H1 (cell line): ENCODE measurements around the gene CCDC183. TPM values are rescaled to one million over a fixed set of nuclear protein-coding genes. Genes with fewer than 3 reads are reported as not detected.

Experiments used
- CTCF ChIA-PET: fragments of 300-600 bp; sonication (Branson Sonifier 250); formaldehyde crosslinking; loops from one replicate; lab custom pipeline; 2021; ENCODE audit not compliant: partially characterized antibody; lab: Charles Lee
- POLR2A ChIA-PET: fragments of 300-600 bp; sonication (Branson Sonifier 250); formaldehyde crosslinking; loops from one replicate; lab custom pipeline; 2021; ENCODE audit warnings: inconsistent platforms; ENCODE audit not compliant: partially characterized antibody; lab: Charles Lee
- DNase-seq, 2 experiments: peaks; one replicate each; pipeline versions ENCODE4 v3.0.0 to v3.0.0-alpha.2; 2010 to 2022; ENCODE audit warnings: low spot score in 2 of 2, low read depth in 1 of 2, mixed read lengths in 1 of 2
- FAIRE-seq: peaks from 2 replicates; lab custom pipeline; 2011; peaks lifted over from hg19 to GRCh38; lab: Jason Lieb, UNC
- H2AFZ ChIP-seq: 2 replicates; pipeline ENCODE4 v1.8.1; 2012; ENCODE audit warnings: low read length, inconsistent platforms
- H2AK5ac ChIP-seq: 2 replicates; pipeline ENCODE4 v1.6.1; 2013; ENCODE audit warnings: low read depth, low read length
- H2BK120ac ChIP-seq: replicated peaks from 2 replicates; pipeline ENCODE3; 2013; ENCODE audit warnings: low read depth, low read length, inconsistent platforms
- H2BK12ac ChIP-seq: 2 replicates; pipeline ENCODE4 v1.6.1; 2013; ENCODE audit warnings: low read depth, low read length
- H2BK15ac ChIP-seq: 2 replicates; pipeline ENCODE4 v1.6.1; 2013; ENCODE audit warnings: low read length
- H2BK20ac ChIP-seq: 2 replicates; pipeline ENCODE4 v1.6.1; 2013; ENCODE audit warnings: low read length
- H2BK5ac ChIP-seq: 2 replicates; pipeline ENCODE4 v1.6.1; 2013; ENCODE audit warnings: low read depth, low read length
- H3K14ac ChIP-seq: 2 replicates; pipeline ENCODE4 v1.6.1; 2013; ENCODE audit warnings: inconsistent platforms; ENCODE audit not compliant: insufficient read length
- H3K18ac ChIP-seq: 2 replicates; pipeline ENCODE4 v1.6.1; 2013; ENCODE audit warnings: low read length; ENCODE audit errors: extremely low read depth
- H3K23ac ChIP-seq: 2 replicates; pipeline ENCODE4 v1.6.1; 2013; ENCODE audit warnings: inconsistent platforms; ENCODE audit not compliant: insufficient read length
- H3K23me2 ChIP-seq: 2 replicates; pipeline ENCODE4 v1.6.1; 2013; ENCODE audit warnings: low read depth, low read length
- H3K27ac ChIP-seq: 2 replicates; pipeline ENCODE4 v1.6.1; 2011; ENCODE audit warnings: low read depth, low read length, inconsistent platforms
- H3K27me3 ChIP-seq, 4 experiments: replicated peaks in 1 of 4; 1 replicate in 1 of 4; 2 replicates in 3 of 4; pipeline versions ENCODE4 v1.6.1 to v1.8.1; 2011 to 2013; ENCODE audit warnings: low read length in 3 of 4, mild to moderate bottlenecking in 3 of 4, inconsistent platforms in 2 of 4, mixed read lengths in 2 of 4, moderate library complexity in 1 of 4; ENCODE audit not compliant: control insufficient read depth in 3 of 4, insufficient read depth in 3 of 4; ENCODE audit errors: extremely low read depth in 1 of 4
- H3K36me3 ChIP-seq, 4 experiments: 2 replicates each; pipeline versions ENCODE4 v1.6.1 to v1.8.1; 2011 to 2013; ENCODE audit warnings: mild to moderate bottlenecking in 4 of 4, low read length in 3 of 4, moderate library complexity in 2 of 4, control low read depth in 1 of 4, inconsistent platforms in 1 of 4; ENCODE audit not compliant: insufficient read depth in 4 of 4, control insufficient read depth in 2 of 4
- H3K4ac ChIP-seq: replicated peaks from 2 replicates; pipeline ENCODE3; 2013; ENCODE audit warnings: low read length, low read depth, mixed read lengths, inconsistent platforms; ENCODE audit not compliant: insufficient read length
- H3K4me1 ChIP-seq, 4 experiments: replicated peaks in 1 of 4; 1 replicate in 1 of 4; 2 replicates in 3 of 4; pipeline versions ENCODE4 v1.6.1 to v1.8.1; 2011 to 2013; ENCODE audit warnings: low read length in 3 of 4, inconsistent platforms in 2 of 4, mixed read lengths in 1 of 4; ENCODE audit not compliant: insufficient read depth in 4 of 4, control insufficient read depth in 3 of 4
- H3K4me2 ChIP-seq, 2 experiments: 2 replicates each; pipeline versions ENCODE4 v1.6.1 to v1.8.1; 2011 to 2013; ENCODE audit warnings: low read depth in 2 of 2, low read length in 2 of 2, control low read depth in 1 of 2, inconsistent platforms in 1 of 2, mild to moderate bottlenecking in 1 of 2; ENCODE audit not compliant: insufficient read depth in 1 of 2
- H3K4me3 ChIP-seq, 4 experiments: fragments of 200-600, 300-600 bp in 1 of 4; sonication (generic), shearing (Covaris generic), sonication (Bioruptor Twin) in 1 of 4; 2 replicates each; pipeline versions ENCODE4 v1.5.1 to v1.8.1; 2011 to 2016; ENCODE audit warnings: low read length in 4 of 4, low read depth in 3 of 4, control low read depth in 2 of 4, inconsistent platforms in 2 of 4, mild to moderate bottlenecking in 2 of 4, mixed read lengths in 1 of 4, moderate library complexity in 1 of 4; ENCODE audit not compliant: insufficient read depth in 2 of 4; ENCODE audit errors: extremely low read depth in 1 of 4
- H3K56ac ChIP-seq: replicated peaks from 2 replicates; pipeline ENCODE3; 2013; ENCODE audit warnings: low read depth, mild to moderate bottlenecking, mixed read lengths, low read length, inconsistent platforms; ENCODE audit not compliant: insufficient read length
- H3K79me1 ChIP-seq: 2 replicates; pipeline ENCODE4 v1.6.1; 2013; ENCODE audit warnings: low read depth, low read length, control low read depth
- H3K79me2 ChIP-seq, 2 experiments: 2 replicates each; pipeline versions ENCODE4 v1.6.1 to v1.8.1; 2012 to 2013; ENCODE audit warnings: low read length in 2 of 2, mild to moderate bottlenecking in 2 of 2, inconsistent platforms in 1 of 2; ENCODE audit not compliant: insufficient read depth in 2 of 2, control insufficient read depth in 1 of 2
- H3K9ac ChIP-seq, 4 experiments: replicated peaks in 1 of 4; 1 replicate in 1 of 4; 2 replicates in 3 of 4; pipeline versions ENCODE4 v1.6.1 to v1.8.1; 2011 to 2013; ENCODE audit warnings: low read depth in 3 of 4, low read length in 3 of 4, control low read depth in 2 of 4, mild to moderate bottlenecking in 2 of 4, moderate library complexity in 2 of 4, inconsistent platforms in 1 of 4; ENCODE audit errors: extremely low read depth in 1 of 4
- H3K9me3 ChIP-seq, 2 experiments: 2 replicates each; pipeline versions ENCODE4 v1.6.1 to v1.8.1; 2012 to 2013; ENCODE audit warnings: mild to moderate bottlenecking in 2 of 2, moderate library complexity in 2 of 2, control low read depth in 1 of 2, inconsistent platforms in 1 of 2, low read depth in 1 of 2, low read length in 1 of 2, mixed read lengths in 1 of 2; ENCODE audit not compliant: insufficient read depth in 2 of 2
- H4K20me1 ChIP-seq, 2 experiments: replicated peaks in 1 of 2; 2 replicates each; pipeline versions ENCODE3 to v1.8.1; 2011 to 2013; ENCODE audit warnings: inconsistent platforms in 2 of 2, low read length in 2 of 2, mild to moderate bottlenecking in 1 of 2; ENCODE audit not compliant: insufficient read depth in 2 of 2, control insufficient read depth in 1 of 2
- H4K5ac ChIP-seq: 2 replicates; pipeline ENCODE4 v1.6.1; 2013; ENCODE audit warnings: low read length, low read depth, mixed read lengths, inconsistent platforms; ENCODE audit not compliant: insufficient read length
- H4K8ac ChIP-seq: 2 replicates; pipeline ENCODE4 v1.8.0; 2013; ENCODE audit warnings: mild to moderate bottlenecking, moderate library complexity, low read length, inconsistent platforms; ENCODE audit not compliant: insufficient read depth; ENCODE audit errors: extremely low read depth
- H4K91ac ChIP-seq: replicated peaks from 2 replicates; pipeline ENCODE3; 2013; ENCODE audit warnings: low read length, mixed read lengths, inconsistent platforms; ENCODE audit not compliant: insufficient read length
- CBX5 ChIP-seq: fragments of 300-800, 300-1000 bp; sonication (generic); IDR thresholded peaks from 2 replicates; pipeline ENCODE4 v1.7.1; 2016; ENCODE audit warnings: antibody characterized with exemption, low read length, low read depth
- GTF2F1 ChIP-seq: IDR thresholded peaks from 2 replicates; pipeline ENCODE4 v1.6.1; 2012; ENCODE audit warnings: low read depth, low read length, improper control_type of control experiment, borderline replicate concordance
- HDAC6 ChIP-seq: IDR thresholded peaks from one replicate; pipeline ENCODE4 v1.7.1; 2012; ENCODE audit warnings: low read depth, mild to moderate bottlenecking, inconsistent platforms, low read length, moderate library complexity
- POLR2A ChIP-seq, 2 experiments: IDR thresholded peaks; 1 replicate in 1 of 2; 2 replicates in 1 of 2; pipeline ENCODE4 v1.6.1; 2011; ENCODE audit warnings: low read depth in 2 of 2, low read length in 2 of 2, mild to moderate bottlenecking in 2 of 2; ENCODE audit errors: control extremely low read depth in 1 of 2
- RXRA ChIP-seq: IDR thresholded peaks from 2 replicates; pipeline ENCODE4 v1.6.1; 2011; ENCODE audit warnings: low read depth, mild to moderate bottlenecking, low read length, moderate library complexity; ENCODE audit not compliant: insufficient read depth
- TAF1 ChIP-seq: IDR thresholded peaks from 2 replicates; pipeline ENCODE4 v1.6.1; 2011; ENCODE audit warnings: mild to moderate bottlenecking, low read depth, low read length
- TBP ChIP-seq: IDR thresholded peaks from 2 replicates; pipeline ENCODE4 v1.6.1; 2011; ENCODE audit warnings: low read depth, low read length, improper control_type of control experiment
- TCF12 ChIP-seq: IDR thresholded peaks from 2 replicates; pipeline ENCODE4 v1.6.1; 2011; ENCODE audit warnings: low read depth, mild to moderate bottlenecking, low read length
- WGBS, 2 experiments: shearing (Covaris generic) in 1 of 2; methylation state at CpG; one replicate each; pipeline versions ENCODE4 v1.1.6 to v1.1.7; 2013 to 2015; ENCODE audit warnings: low lambda C conversion rate in 2 of 2, mixed read lengths in 2 of 2, inconsistent platforms in 1 of 2, low coverage in 1 of 2, missing lambda C conversion rate in 1 of 2; ENCODE audit not compliant: insufficient replicate concordance in 2 of 2, insufficient coverage in 1 of 2, insufficient read length in 1 of 2; ENCODE audit errors: extremely low coverage in 1 of 2, missing lambda C conversion rate in 1 of 2; 5-methylcytosine and 5-hydroxymethylcytosine counted together
- polyA plus RNA-seq, 7 experiments: library from polyadenylated mRNA; depleted of rRNA in 3 of 7; stranded (reverse) in 5 of 7; unstranded in 2 of 7; fragments of >200 nt in 5 of 7; fragments of 200-250 nt in 2 of 7; gene quantifications; 1 replicate in 5 of 7; 2 replicates in 1 of 7; 4 replicates in 1 of 7; pipeline versions ENCODE4 v1.2.1 to v1.2.3, GENCODE V29; 2011 to 2013; ENCODE audit warnings: missing spikeins in 2 of 7, mixed read lengths in 2 of 7
- total RNA-seq: library from RNA; stranded (reverse); fragmentation: NEBNext Ultra II Directional; extraction: Animal tissue kit (Norgen Biotek cat#: 25700); gene quantifications from 2 replicates; pipeline ENCODE4 v1.2.1, GENCODE V29; 2021
- TF ChIP-seq, protein P1 (sequence below), 3 experiments: IDR thresholded peaks; 1 replicate in 2 of 3; 2 replicates in 1 of 3; pipeline versions ENCODE4 v1.5.1 to v1.6.1; 2011; ENCODE audit warnings: low read length in 3 of 3, mild to moderate bottlenecking in 3 of 3, inconsistent platforms in 2 of 3, low read depth in 1 of 3, moderate library complexity in 1 of 3; ENCODE audit not compliant: insufficient read depth in 1 of 3; ENCODE audit errors: control extremely low read depth in 1 of 3

CCDC183 gene
- total and polyA plus RNA-seq, 2 of the 8 experiments (the other 6 are each of a cell fraction or from before 2014, with no cell fraction given) = 0.51 to 1.6 TPM

DNA sequence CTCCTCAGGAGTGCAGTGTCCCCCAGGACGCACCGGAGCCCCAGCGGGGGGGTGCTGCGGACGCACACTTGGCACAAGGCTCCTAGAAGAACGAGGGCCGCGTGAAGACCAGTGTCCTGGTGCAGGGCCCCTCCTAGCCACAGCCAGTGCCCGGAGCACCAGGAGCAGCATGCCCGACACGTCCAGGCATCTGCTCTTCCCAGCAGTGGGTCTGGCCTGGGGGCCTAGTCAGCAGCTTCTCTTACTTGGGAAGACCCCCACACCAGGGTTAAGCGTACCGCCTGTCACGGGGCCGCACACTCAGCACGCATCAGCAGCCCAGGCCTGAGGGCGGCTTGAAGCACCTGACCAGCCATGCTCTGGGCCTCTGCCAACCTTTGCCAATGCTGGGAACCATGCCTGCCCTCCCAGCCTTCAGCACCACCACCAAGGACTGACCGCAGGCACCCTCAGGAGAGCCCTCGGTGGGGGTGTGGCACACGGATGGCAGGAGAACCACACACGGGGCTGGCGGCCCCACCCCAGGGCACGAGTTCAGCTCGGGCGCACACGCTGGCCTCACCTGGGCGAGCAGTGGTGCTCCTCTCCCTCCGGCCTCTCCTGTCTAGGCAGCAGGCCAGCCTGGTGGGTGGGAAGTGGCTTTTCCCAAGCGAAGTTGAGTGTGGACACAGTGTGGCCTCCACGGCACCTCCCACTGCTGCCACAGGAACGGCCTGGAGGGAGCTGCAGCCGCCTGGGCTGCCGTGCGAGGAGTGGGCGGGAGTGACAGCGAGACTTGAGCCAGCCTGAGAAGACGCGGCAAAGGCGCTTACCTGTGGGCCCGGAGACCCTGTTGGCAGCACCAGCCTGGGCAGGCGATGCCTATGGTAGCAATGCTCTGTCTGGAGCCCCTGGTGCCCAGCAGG, 34.1 kb downstream of the CCDC183 start:
- no peak overlapping the region for H3K27ac ChIP-seq
- H3K79me1 ChIP-seq = 0 out of 2 replicates have a peak, but pooled peaks cover 4% of the 10 kb centered on the region
- FAIRE-seq (no peak), DNase-seq (no peak)
- no peak overlapping the region for H2BK120ac ChIP-seq
- no peaks in the 10 kb centered on the region for H3K23me2 ChIP-seq
- no peak overlapping the region for H2BK15ac ChIP-seq
- H3K4ac ChIP-seq = no peak overlapping the region
- no peak overlapping the region for H2BK12ac ChIP-seq
- no peak overlapping the region for H4K8ac ChIP-seq
- H3K36me3 ChIP-seq = peaks cover 17 to 52% (median 43%) of the 10 kb centered on the region in 4 experiments
- H3K4me1 ChIP-seq = no peaks in the 10 kb centered on the region
- H3K79me2 ChIP-seq = no peaks in the 10 kb centered on the region
- ChIA-PET CTCF (interaction anchor here (0.8 to 9.0 kb wide), 6 partner anchors 10 to 59 kb away, joined by 3 to 55 read pairs (median 3); partner anchors contain the start of gene AJM1), POLR2A (interaction anchor here (1.1 to 20.5 kb wide), 2 partner anchors 10 to 27 kb away, joined by 3 to 248 read pairs; partner anchors contain the start of gene MAMDC4)
- no peaks in the 10 kb centered on the region for H3K9me3 ChIP-seq
- no peak overlapping the region for H4K91ac ChIP-seq
- H3K56ac ChIP-seq = no peak overlapping the region
- 93% methylated on average over 37 of the region's 41 CpGs; no CpG with 5 or more reads in 1 of the 2 experiments for WGBS, 2 experiments
- no peak overlapping the region for H3K14ac ChIP-seq
- H4K5ac ChIP-seq = no peak overlapping the region
- no peak overlapping the region for H3K4me3 ChIP-seq
- no peak overlapping the region for H3K4me2 ChIP-seq
- H4K20me1 ChIP-seq = peaks cover 3 to 22% of the 10 kb centered on the region in 2 experiments
- H3K9ac ChIP-seq = no peak overlapping the region
- H2BK20ac ChIP-seq = no peak overlapping the region
- H2AK5ac ChIP-seq = no peak overlapping the region
- no peaks in the 10 kb centered on the region for H3K27me3 ChIP-seq
- H2BK5ac ChIP-seq = no peak overlapping the region
- H3K23ac ChIP-seq = no peak overlapping the region
- H2AFZ ChIP-seq = no peak overlapping the region
- H3K18ac ChIP-seq = no peak overlapping the region
- TF ChIP-seq RXRA = no peak
- TF ChIP-seq HDAC6 = no peak
- TF ChIP-seq GTF2F1 = no peak
- TF ChIP-seq TAF1 = no peak
- TF ChIP-seq POLR2A (IDR thresholded peaks at IDR 0.05; ENCODE audit: control extremely low read depth in 1 of 2, low read depth in 2 of 2, low read length in 2 of 2) = no peak
- TF ChIP-seq CBX5 = no peak
- no peak for TF ChIP-seq TCF12
- no peak for TF ChIP-seq TBP
- TF ChIP-seq, protein P1, sequence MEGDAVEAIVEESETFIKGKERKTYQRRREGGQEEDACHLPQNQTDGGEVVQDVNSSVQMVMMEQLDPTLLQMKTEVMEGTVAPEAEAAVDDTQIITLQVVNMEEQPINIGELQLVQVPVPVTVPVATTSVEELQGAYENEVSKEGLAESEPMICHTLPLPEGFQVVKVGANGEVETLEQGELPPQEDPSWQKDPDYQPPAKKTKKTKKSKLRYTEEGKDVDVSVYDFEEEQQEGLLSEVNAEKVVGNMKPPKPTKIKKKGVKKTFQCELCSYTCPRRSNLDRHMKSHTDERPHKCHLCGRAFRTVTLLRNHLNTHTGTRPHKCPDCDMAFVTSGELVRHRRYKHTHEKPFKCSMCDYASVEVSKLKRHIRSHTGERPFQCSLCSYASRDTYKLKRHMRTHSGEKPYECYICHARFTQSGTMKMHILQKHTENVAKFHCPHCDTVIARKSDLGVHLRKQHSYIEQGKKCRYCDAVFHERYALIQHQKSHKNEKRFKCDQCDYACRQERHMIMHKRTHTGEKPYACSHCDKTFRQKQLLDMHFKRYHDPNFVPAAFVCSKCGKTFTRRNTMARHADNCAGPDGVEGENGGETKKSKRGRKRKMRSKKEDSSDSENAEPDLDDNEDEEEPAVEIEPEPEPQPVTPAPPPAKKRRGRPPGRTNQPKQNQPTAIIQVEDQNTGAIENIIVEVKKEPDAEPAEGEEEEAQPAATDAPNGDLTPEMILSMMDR (IDR thresholded peaks at IDR 0.05; ENCODE audit: control extremely low read depth in 1 of 3, insufficient read depth in 1 of 3, low read depth in 1 of 3, low read length in 3 of 3) = no peak
